Immature natural killer cell (primary cell): ENCODE data around the gene F2. TPM values are rescaled to one million over a fixed set of nuclear protein-coding genes. Genes with fewer than 3 reads are reported as not detected.
"Not testable (repeated sequence)": the region's sequence is repeated elsewhere in the genome, so short reads cannot be mapped to it uniquely, and the experiment has no call there.

Source experiments
- DNase-seq, 3 donors: peaks; one replicate each; pipeline ENCODE4 v3.0.0; 2022; ENCODE audit warnings: mixed read lengths in 1 of 3
- H3K27ac Mint-ChIP-seq, 6 donors: one replicate each; pipeline ENCODE4 v1.8.0; 2020; ENCODE audit warnings: mixed read lengths in 6 of 6, mild to moderate bottlenecking in 5 of 6, inconsistent platforms in 4 of 6, moderate library complexity in 3 of 6
- H3K27me3 Mint-ChIP-seq, 3 donors: one replicate each; pipeline ENCODE4 v1.8.0; 2020 to 2021; ENCODE audit warnings: low read depth in 3 of 3, mild to moderate bottlenecking in 3 of 3, mixed read lengths in 3 of 3, moderate library complexity in 3 of 3, inconsistent platforms in 1 of 3
- H3K36me3 Mint-ChIP-seq, 3 donors: one replicate each; pipeline ENCODE4 v1.8.0; 2020; ENCODE audit warnings: mixed read lengths in 3 of 3, inconsistent platforms in 2 of 3, mild to moderate bottlenecking in 2 of 3
- H3K4me1 Mint-ChIP-seq, 2 donors: one replicate each; pipeline ENCODE4 v1.8.0; 2020; ENCODE audit warnings: inconsistent platforms in 2 of 2, mild to moderate bottlenecking in 2 of 2, mixed read lengths in 2 of 2, moderate library complexity in 1 of 2
- H3K4me3 Mint-ChIP-seq, 5 donors: one replicate each; pipeline ENCODE4 v1.8.0; 2020; ENCODE audit warnings: mild to moderate bottlenecking in 5 of 5, mixed read lengths in 5 of 5, inconsistent platforms in 3 of 5, moderate library complexity in 3 of 5
- H3K9me3 Mint-ChIP-seq, 6 donors: one replicate each; pipeline ENCODE4 v1.8.0; 2020; ENCODE audit warnings: mild to moderate bottlenecking in 6 of 6, mixed read lengths in 6 of 6, inconsistent platforms in 4 of 6, moderate library complexity in 3 of 6
- polyA plus RNA-seq, 3 donors: library from polyadenylated mRNA; unstranded; fragments of 300-500 nt; fragmentation: Illumina TruSeq; gene quantifications; one replicate each; pipeline ENCODE4 v1.2.3, GENCODE V29; 2021

F2 gene
- polyA plus RNA-seq: not detected

- H3K4me1 Mint-ChIP-seq: no peaks in the 10 kb centered on the region
- no peaks in the 10 kb centered on the region for H3K36me3 Mint-ChIP-seq
- no peaks in the 10 kb centered on the region for H3K9me3 Mint-ChIP-seq
- H3K4me3 Mint-ChIP-seq: no peak within 1 kb of the TSS
- H3K27me3 Mint-ChIP-seq: peaks cover 1 to 3% (median 2%) of the 10 kb centered on the region in 3 donors
- H3K27ac Mint-ChIP-seq: no peak within 1 kb of the TSS
- DNase-seq: no peak
These were observed at the start of gene F2 for GRCh38 chr11:46719048-46719542. TSS of gene F2 (plus strand) at chr11:46719213. CDS start at chr11:46719236, 23 bp downstream.

- Mint-ChIP-seq H3K4me1 (peaks cover 51 to 57% of the 10 kb centered on the region in 2 donors), H3K4me3 (peak overlapping the region; percentile 55 to 73 (median 60)), H3K36me3 (peaks cover 24 to 48% (median 29%) of the 10 kb centered on the region in 3 donors), H3K27ac (peak overlapping the region; percentile 88 to 99 (median 94)), H3K9me3 (no peaks in the 10 kb centered on the region), H3K27me3 (peaks cover 1 to 12% (median 7%) of the 10 kb centered on the region in 3 donors)
- no peak for DNase-seq
These were observed 49.3 kb upstream of the F2 start for GRCh38 chr11:46669711-46670139.

GRCh38 chr11:46670521-46670920 lies 48.5 kb upstream of the F2 start:
- Mint-ChIP-seq H3K27ac (peak overlapping the region; percentile 88 to 99 (median 94)), H3K27me3 (peaks cover 3 to 12% (median 7%) of the 10 kb centered on the region in 3 donors), H3K36me3 (peaks cover 22 to 46% (median 27%) of the 10 kb centered on the region in 3 donors), H3K4me1 (peaks cover 59 to 65% of the 10 kb centered on the region in 2 donors), H3K4me3 (peak overlapping the region in 4 of 5 donors; percentile 77 to 97 (median 84))
- not testable (repeated sequence) for H3K9me3 Mint-ChIP-seq, DNase-seq

- H3K27ac Mint-ChIP-seq: peak overlapping the region; percentile 88 to 99 (median 94)
These were observed 47.1 kb upstream of the F2 start for GRCh38 chr11:46671958-46672315.

GRCh38 chr11:46672381-46672839 lies 46.6 kb upstream of the F2 start:
- Mint-ChIP-seq H3K9me3 (no peaks in the 10 kb centered on the region), H3K27me3 (peaks cover 7 to 10% (median 9%) of the 10 kb centered on the region in 3 donors), H3K36me3 (peaks cover 16 to 36% (median 17%) of the 10 kb centered on the region in 3 donors), H3K4me3 (peak overlapping the region; percentile 77 to 97 (median 84)), H3K4me1 (peaks cover 71 to 76% of the 10 kb centered on the region in 2 donors), H3K27ac (peak overlapping the region; percentile 88 to 99 (median 94))
- no peak for DNase-seq

More at GRCh38 chr11:46671958-46672315, 47.1 kb upstream of the F2 start:
- peaks cover 6 to 11% (median 9%) of the 10 kb centered on the region in 3 donors for H3K27me3 Mint-ChIP-seq
- no peak for DNase-seq
- peak overlapping the region; percentile 77 to 97 (median 84) for H3K4me3 Mint-ChIP-seq
- no peaks in the 10 kb centered on the region for H3K9me3 Mint-ChIP-seq
- H3K36me3 Mint-ChIP-seq: peaks cover 13 to 38% (median 17%) of the 10 kb centered on the region in 3 donors
- peaks cover 69 to 72% of the 10 kb centered on the region in 2 donors for H3K4me1 Mint-ChIP-seq

GRCh38 chr11:46673713-46674462 lies 45.1 kb upstream of the F2 start:
- Mint-ChIP-seq H3K4me3 (peak overlapping the region in 1 of 5 donors; percentile 18), H3K9me3 (no peaks in the 10 kb centered on the region), H3K4me1 (peaks cover 71 to 74% of the 10 kb centered on the region in 2 donors), H3K27me3 (peaks cover 9 to 12% (median 9%) of the 10 kb centered on the region in 3 donors), H3K27ac (peak overlapping the region; percentile 86 to 96 (median 92)), H3K36me3 (peaks cover 17 to 33% (median 23%) of the 10 kb centered on the region in 3 donors)
- DNase-seq: no peak

- H3K4me1 Mint-ChIP-seq: peaks cover 66 to 67% of the 10 kb centered on the region in 2 donors
These were observed 44.3 kb upstream of the F2 start for GRCh38 chr11:46674463-46675287.

GRCh38 chr11:46675288-46675851 lies 43.6 kb upstream of the F2 start:
- no peak for DNase-seq
- Mint-ChIP-seq H3K4me1 (peaks cover 61 to 62% of the 10 kb centered on the region in 2 donors), H3K4me3 (peak overlapping the region in 2 of 5 donors; percentile 10 to 26), H3K36me3 (peaks cover 9 to 26% (median 16%) of the 10 kb centered on the region in 3 donors), H3K9me3 (no peaks in the 10 kb centered on the region), H3K27ac (peak overlapping the region; percentile 86 to 96 (median 92)), H3K27me3 (peaks cover 7 to 11% (median 9%) of the 10 kb centered on the region in 3 donors)

More at GRCh38 chr11:46674463-46675287, 44.3 kb upstream of the F2 start:
- Mint-ChIP-seq H3K27ac (peak overlapping the region; percentile 86 to 96 (median 92)), H3K36me3 (peaks cover 12 to 29% (median 18%) of the 10 kb centered on the region in 3 donors), H3K27me3 (peaks cover 7 to 11% (median 9%) of the 10 kb centered on the region in 3 donors), H3K4me3 (peak overlapping the region; percentile 31 to 64 (median 44)), H3K9me3 (no peaks in the 10 kb centered on the region)
- DNase-seq: peak in 1 of 3 donors; percentile 17

- peaks cover 7 to 28% (median 16%) of the 10 kb centered on the region in 3 donors for H3K36me3 Mint-ChIP-seq
- no peak for DNase-seq
- H3K27me3 Mint-ChIP-seq: peaks cover 5 to 10% (median 9%) of the 10 kb centered on the region in 3 donors
- H3K9me3 Mint-ChIP-seq: no peaks in the 10 kb centered on the region
- peaks cover 55 to 57% of the 10 kb centered on the region in 2 donors for H3K4me1 Mint-ChIP-seq
- H3K27ac Mint-ChIP-seq: peak overlapping the region in 3 of 6 donors; percentile 19 to 94 (median 94)
- H3K4me3 Mint-ChIP-seq: no peak overlapping the region
These were observed 43.1 kb upstream of the F2 start for GRCh38 chr11:46675949-46676348.

- peak overlapping the region in 5 of 6 donors; percentile 61 to 84 (median 76) for H3K27ac Mint-ChIP-seq
- peaks cover 2 to 9% (median 6%) of the 10 kb centered on the region in 3 donors for H3K27me3 Mint-ChIP-seq
- no peaks in the 10 kb centered on the region for H3K9me3 Mint-ChIP-seq
- peaks cover 49 to 50% of the 10 kb centered on the region in 2 donors for H3K4me1 Mint-ChIP-seq
- no peak for DNase-seq
- peak overlapping the region in 1 of 5 donors; percentile 6 for H3K4me3 Mint-ChIP-seq
- H3K36me3 Mint-ChIP-seq: peaks cover 4 to 26% (median 16%) of the 10 kb centered on the region in 3 donors
These were observed 42.4 kb upstream of the F2 start for GRCh38 chr11:46676436-46677158.

GRCh38 chr11:46677169-46677568 lies 41.8 kb upstream of the F2 start:
- H3K27me3 Mint-ChIP-seq: peaks cover 2 to 9% (median 6%) of the 10 kb centered on the region in 3 donors
- peak overlapping the region; percentile 48 to 84 (median 76) for H3K27ac Mint-ChIP-seq
- no peak for DNase-seq
- H3K4me3 Mint-ChIP-seq: no peak overlapping the region
- peaks cover 43 to 45% of the 10 kb centered on the region in 2 donors for H3K4me1 Mint-ChIP-seq
- H3K36me3 Mint-ChIP-seq: peaks cover 4 to 21% (median 16%) of the 10 kb centered on the region in 3 donors
- no peaks in the 10 kb centered on the region for H3K9me3 Mint-ChIP-seq

GRCh38 chr11:46677991-46678740 lies 40.8 kb upstream of the F2 start:
- Mint-ChIP-seq H3K36me3 (peaks cover 0 to 16% (median 12%) of the 10 kb centered on the region in 3 donors), H3K27me3 (peaks cover 2 to 8% (median 2%) of the 10 kb centered on the region in 3 donors), H3K4me1 (peaks cover 33 to 35% of the 10 kb centered on the region in 2 donors), H3K27ac (peak overlapping the region in 4 of 6 donors; percentile 19 to 70 (median 26)), H3K9me3 (no peaks in the 10 kb centered on the region), H3K4me3 (no peak overlapping the region)
- no peak for DNase-seq
